ENCODE results near the gene OSGIN1. TPM values are rescaled to one million over a fixed set of nuclear protein-coding genes. Genes with fewer than 3 reads are reported as not detected.

The OSGIN1 gene
- total RNA-seq, 1 donor from 2014 or later: 2.4 TPM

DNA sequence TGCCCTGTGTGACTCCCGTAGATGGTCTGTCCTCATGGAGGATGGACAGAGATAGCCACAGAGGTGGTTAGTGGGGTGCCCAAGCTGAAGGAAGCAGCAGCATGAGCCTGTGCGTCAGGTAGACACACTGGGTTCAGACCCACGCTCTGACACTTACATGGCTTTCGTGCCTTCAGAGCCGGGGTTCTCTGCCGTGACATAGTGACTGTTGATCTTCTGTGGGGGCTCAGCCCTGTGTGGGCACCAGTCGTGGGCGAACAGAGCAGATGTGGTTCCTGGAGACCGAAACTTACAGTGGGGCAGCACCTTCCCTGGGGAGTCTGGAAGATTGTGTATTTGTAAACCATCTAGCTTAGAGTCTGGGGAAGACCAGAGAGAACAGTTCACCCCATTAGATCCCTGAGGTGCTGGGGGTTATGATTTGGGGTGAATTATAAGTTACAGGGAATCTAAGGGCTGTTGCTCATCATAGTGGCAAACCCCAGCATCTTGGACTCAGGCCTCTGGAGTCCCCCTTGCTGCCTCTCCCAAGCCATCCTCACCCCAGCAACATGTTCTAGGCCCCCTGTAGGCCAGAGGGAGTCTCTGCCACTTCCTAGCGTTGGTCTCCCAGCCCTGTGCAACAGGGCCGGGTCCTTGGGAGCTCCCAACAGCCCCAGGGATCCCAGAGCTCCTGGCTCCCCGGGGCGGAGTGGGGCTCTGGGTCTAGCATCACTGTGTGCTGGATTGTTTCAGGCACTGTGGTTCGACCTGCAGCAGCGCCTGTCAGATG, 43.6 kb downstream of the OSGIN1 start:
- Mint-ChIP-seq H3K27ac (ENCODE audit: unreplicated experiment) (no peak overlapping the region), H3K9me3 (no peaks in the 10 kb centered on the region), H3K27me3 (ENCODE audit: low read depth) (no peaks in the 10 kb centered on the region), H3K36me3 (ENCODE audit: low read depth) (no peaks in the 10 kb centered on the region), H3K4me3 (no peak overlapping the region), H3K4me1 (peaks cover 48% of the 10 kb centered on the region)
- TF ChIP-seq, protein P1, sequence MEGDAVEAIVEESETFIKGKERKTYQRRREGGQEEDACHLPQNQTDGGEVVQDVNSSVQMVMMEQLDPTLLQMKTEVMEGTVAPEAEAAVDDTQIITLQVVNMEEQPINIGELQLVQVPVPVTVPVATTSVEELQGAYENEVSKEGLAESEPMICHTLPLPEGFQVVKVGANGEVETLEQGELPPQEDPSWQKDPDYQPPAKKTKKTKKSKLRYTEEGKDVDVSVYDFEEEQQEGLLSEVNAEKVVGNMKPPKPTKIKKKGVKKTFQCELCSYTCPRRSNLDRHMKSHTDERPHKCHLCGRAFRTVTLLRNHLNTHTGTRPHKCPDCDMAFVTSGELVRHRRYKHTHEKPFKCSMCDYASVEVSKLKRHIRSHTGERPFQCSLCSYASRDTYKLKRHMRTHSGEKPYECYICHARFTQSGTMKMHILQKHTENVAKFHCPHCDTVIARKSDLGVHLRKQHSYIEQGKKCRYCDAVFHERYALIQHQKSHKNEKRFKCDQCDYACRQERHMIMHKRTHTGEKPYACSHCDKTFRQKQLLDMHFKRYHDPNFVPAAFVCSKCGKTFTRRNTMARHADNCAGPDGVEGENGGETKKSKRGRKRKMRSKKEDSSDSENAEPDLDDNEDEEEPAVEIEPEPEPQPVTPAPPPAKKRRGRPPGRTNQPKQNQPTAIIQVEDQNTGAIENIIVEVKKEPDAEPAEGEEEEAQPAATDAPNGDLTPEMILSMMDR (conservative IDR thresholded peaks at IDR 0.05): no peak
- no peak for DNase-seq (ENCODE audit: low read depth, low spot score)

DNA sequence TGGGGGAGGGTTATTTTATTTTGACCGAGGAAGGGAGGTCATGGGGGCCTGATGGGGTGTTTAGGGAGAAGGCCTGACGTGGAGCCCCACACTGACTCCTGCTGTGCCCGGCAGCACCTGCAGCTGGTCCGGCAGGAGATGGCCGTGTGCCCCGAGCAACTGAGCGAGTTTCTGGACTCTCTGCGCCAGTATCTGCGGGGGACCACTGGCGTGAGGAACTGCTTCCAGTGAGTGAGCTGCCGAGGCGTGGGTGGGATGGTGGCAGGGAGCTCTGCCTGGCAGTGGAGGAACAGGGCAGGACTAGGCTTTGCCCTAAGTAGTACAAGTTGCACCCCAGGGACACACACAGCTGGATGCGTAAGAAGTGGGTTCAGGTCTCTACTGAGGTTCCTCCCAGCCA, 45.1 kb downstream of the OSGIN1 start:
- TF ChIP-seq, protein P1 (conservative IDR thresholded peaks at IDR 0.05): no peak
- no peak for DNase-seq (ENCODE audit: low read depth, low spot score)
- H3K36me3 Mint-ChIP-seq (ENCODE audit: low read depth): no peaks in the 10 kb centered on the region
- no peaks in the 10 kb centered on the region for H3K9me3 Mint-ChIP-seq
- no peak overlapping the region for H3K4me3 Mint-ChIP-seq
- H3K27me3 Mint-ChIP-seq (ENCODE audit: low read depth): no peaks in the 10 kb centered on the region
- peak overlapping the region; percentile 35 for H3K27ac Mint-ChIP-seq (ENCODE audit: unreplicated experiment)
- H3K4me1 Mint-ChIP-seq: peaks cover 36% of the 10 kb centered on the region

DNA sequence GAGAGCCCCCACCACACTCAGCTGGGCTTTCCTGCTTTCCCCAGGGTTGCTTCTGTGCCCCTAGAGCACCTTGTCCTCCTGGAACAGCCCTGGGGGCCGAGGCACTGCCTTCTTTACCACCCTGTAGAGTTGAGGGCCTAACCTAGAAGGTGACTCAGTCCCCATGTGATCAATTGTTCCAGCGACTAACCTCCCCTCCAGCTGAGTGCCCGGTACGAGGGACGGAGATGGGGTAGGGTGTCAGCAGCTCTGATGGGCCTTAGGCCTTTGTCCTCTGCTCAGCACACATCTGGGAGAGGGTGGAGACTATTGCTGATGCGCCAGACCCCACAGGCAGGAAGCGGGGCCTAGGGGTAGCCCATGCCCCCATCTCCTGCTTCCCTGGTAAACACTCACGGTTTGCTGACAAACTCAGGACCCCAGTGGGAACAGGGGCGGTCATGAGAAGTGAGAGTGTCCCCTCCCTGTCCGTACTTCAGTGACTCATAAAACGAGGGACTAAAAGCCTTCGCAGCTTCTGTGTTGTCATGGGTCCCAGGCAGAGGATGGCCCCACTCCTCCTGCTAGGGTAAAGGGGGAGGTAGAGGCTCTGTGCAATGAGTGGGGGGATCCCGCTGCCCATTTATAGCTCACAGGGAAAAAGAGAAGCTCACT, 48.1 kb downstream of the OSGIN1 start:
- H3K36me3 Mint-ChIP-seq (ENCODE audit: low read depth): no peaks in the 10 kb centered on the region
- H3K4me1 Mint-ChIP-seq: peaks cover 15% of the 10 kb centered on the region
- H3K27me3 Mint-ChIP-seq (ENCODE audit: low read depth): no peaks in the 10 kb centered on the region
- DNase-seq (ENCODE audit: low read depth, low spot score): no peak
- H3K27ac Mint-ChIP-seq (ENCODE audit: unreplicated experiment): no peak overlapping the region
- no peak overlapping the region for H3K4me3 Mint-ChIP-seq
- TF ChIP-seq, protein P1 (conservative IDR thresholded peaks at IDR 0.05): no peak
- H3K9me3 Mint-ChIP-seq: no peaks in the 10 kb centered on the region

DNA sequence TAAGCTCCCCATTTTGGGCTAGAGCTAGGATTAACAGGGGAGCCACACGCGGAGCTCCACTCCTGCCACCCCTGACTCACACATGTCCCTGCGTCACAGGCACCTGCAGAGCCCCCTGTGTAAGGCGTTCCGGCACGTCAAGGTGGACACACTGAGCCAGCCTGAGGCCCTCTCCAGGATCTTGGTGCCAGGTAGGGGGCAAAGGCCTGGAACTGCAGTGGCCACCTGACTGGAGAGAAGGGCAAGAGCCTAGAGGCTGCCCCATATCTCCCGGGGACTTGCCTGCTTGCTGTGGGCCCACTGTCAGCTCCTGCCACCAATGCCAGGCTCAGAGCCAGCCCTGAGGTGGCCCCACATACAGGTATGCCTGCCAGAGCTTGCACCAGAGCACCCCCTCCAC, 48.7 kb downstream of the OSGIN1 start:
- Mint-ChIP-seq H3K4me3 (no peak overlapping the region), H3K27me3 (ENCODE audit: low read depth) (no peaks in the 10 kb centered on the region), H3K36me3 (ENCODE audit: low read depth) (no peaks in the 10 kb centered on the region), H3K4me1 (peaks cover 10% of the 10 kb centered on the region), H3K9me3 (no peaks in the 10 kb centered on the region), H3K27ac (ENCODE audit: unreplicated experiment) (no peak overlapping the region)
- no peak for DNase-seq (ENCODE audit: low read depth, low spot score)
- TF ChIP-seq, protein P1 (conservative IDR thresholded peaks at IDR 0.05): no peak

DNA sequence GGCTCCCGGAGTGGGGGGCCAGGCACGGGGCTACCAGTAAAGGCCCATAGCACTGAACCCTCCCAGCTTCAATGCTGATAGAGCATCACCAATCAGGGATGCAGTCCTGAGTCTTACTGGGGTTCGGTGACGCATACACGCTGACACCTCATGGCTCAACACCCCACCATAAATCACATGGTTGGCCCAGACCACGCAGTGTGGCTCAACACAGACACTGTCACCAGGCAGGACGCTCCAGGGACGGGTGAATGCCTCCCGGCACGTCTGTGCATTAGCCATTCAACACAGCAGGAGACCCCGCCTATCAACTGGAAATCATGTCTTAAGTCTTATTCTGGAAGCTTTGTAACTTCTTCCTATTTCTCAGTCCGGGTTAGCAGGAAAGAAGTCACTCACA, 50.0 kb downstream of the OSGIN1 start:
- no peaks in the 10 kb centered on the region for H3K9me3 Mint-ChIP-seq
- TF ChIP-seq, protein P1 (conservative IDR thresholded peaks at IDR 0.05): no peak
- H3K27me3 Mint-ChIP-seq (ENCODE audit: low read depth): no peaks in the 10 kb centered on the region
- H3K4me1 Mint-ChIP-seq: peaks cover 10% of the 10 kb centered on the region
- no peak overlapping the region for H3K27ac Mint-ChIP-seq (ENCODE audit: unreplicated experiment)
- no peak for DNase-seq (ENCODE audit: low read depth, low spot score)
- H3K36me3 Mint-ChIP-seq (ENCODE audit: low read depth): no peaks in the 10 kb centered on the region
- no peak overlapping the region for H3K4me3 Mint-ChIP-seq
